SIG-M5 treated with dmso at 0.1 percent for 504 hours (cell line): ENCODE data around the gene EIF4G3.
"Not testable (repeated sequence)": the region's sequence is repeated elsewhere in the genome, so short reads cannot be mapped to it uniquely, and the experiment has no call there.

Source experiments
- DNase-seq: peaks from one replicate; lab custom pipeline; 2025; ENCODE audit not compliant: unreplicated experiment; lab: John Stamatoyannopoulos, UW

Gene EIF4G3

DNA sequence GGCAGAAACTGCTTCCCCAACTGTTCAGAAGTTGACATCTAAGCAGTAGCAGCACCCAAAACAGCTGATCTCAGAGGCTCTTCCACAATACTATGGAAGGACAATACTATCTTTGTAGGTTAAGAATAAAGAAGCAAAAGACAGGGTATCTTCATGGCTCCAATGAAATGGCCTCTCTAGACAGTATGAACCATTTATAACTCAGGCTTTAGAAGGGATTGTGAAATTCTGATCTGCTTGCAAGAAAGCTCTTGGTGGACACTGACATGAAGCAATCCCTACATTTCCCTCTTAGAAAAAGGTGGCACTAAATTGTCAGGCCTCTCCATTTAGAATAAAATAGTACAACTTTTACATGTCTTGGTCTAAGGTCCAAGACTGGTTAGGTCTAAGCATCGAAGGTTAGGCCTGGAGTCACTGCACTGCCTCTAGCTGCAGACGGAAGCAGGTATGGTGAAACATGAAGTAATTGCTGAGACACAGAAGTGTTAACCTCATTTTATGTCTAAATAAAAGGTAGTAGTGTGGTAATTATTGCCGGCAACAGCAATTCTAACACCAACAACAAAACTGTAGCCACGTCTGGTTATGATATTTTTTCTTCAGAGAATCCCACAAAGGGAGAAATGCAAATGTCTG, 339.0 kb downstream of the EIF4G3 start:
- peak; percentile 37 for DNase-seq

DNA sequence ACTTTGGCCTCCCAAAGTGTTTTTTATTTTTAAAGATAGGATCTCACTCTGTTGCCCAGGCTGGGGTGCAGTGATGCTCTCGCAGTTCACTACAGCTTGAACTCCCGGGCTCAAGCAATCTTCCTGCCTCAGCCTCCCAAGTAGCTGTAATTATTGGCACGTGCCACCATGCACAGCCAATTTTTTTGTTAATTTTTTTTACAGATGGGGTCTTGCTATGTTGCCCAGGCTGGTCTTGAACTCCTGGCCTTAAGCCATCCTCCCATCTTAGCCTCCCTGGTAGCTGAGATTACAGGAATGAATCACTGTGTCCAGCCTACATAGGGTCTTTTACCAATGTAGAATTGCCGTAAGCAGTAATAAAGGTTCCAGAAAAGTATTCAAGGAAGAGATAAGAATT, 340.5 kb downstream of the EIF4G3 start:
- no peak for DNase-seq

DNA sequence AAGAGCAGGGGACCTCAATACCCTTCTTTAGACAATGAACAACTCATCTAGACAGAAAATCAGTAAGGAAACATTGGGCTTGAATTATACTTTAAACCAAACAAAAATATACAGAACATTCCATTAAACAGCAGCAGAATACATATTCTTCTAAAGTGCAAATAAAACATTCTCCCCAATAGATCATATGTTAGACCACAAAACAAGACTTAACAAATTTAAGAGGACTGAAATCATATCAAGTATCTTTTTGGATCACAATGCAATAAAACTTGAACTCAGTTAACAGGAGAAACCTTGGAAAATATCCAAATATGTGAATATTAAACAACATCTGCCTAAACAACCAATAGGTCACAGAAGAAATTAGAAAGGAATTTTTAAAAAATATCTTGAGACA, 341.9 kb downstream of the EIF4G3 start:
- DNase-seq, result no peak

DNA sequence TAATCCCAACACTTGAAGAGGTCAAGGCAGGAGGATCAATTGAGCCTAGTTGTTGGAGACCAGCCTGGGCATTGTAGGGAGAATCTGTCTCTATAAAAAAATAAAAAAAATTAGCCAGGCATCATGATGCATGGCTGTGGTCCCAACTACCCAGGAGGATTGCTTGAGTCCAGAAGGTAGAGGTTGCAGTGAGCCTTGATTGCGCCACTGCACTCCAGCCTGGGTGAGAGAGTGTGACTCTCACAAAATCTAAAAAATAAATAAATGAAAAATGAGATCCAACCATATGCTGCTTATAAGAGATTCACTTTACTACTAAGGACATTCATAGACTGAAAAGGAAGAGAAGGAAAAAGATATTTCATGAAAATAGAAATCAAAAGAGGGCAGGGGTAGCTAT, 342.5 kb downstream of the EIF4G3 start:
- DNase-seq, result no peak

DNA sequence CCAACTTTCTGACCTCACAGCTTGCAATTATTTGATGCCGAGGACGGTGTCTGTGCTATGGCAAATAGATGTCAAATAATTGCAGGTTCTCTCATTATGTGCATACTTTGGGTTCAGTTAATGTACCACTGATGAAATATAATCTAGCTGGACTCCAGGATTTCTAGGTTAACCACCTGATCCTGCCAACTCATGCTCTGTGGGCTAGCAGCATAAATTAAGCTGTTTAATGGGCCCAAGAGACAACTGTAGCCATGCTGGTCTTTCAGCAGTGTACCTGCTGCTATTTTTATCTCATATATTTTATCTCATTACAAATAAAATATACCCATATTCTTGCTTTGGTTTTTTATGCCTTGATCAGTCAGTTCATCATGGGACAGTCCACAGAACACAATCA, 346.3 kb downstream of the EIF4G3 start:
- no peak for DNase-seq

DNA sequence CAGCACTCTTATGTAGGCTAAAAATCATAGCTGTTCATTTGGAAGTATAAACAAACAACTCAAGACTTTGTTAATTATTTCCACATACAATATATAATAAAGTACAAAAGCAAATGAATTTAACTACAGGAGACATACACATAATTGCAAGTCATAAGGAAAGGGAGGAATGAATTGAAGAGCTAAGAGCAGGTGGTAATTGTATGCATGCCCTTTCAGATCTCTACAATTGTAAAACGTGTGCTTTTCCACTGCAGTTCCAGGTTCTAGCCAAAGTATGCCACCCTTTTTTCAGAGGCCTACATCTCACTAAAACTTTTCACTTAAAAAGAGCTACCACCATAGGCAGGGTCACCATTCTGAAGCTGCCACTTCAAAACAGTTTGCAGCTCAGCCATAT, 346.8 kb downstream of the EIF4G3 start:
- no peak for DNase-seq

DNA sequence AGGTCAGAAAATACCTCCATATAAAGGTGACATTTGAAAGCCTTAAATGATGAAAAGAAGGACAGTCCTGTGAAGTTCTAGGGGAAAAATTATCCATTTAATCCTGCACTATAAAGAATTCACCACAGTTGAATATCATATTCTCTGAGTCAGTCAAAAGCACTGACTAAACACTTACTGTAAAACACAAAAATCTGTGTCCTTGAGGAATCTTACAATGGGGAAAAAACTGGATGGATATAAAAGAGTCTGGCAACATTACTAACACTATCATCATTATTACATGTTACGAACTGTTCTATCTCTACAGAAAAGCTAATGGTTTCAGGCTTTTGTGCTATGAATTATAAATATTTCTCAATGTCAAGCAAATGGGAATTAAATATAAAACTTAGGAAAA, 347.2 kb downstream of the EIF4G3 start:
- DNase-seq, result no peak

DNA sequence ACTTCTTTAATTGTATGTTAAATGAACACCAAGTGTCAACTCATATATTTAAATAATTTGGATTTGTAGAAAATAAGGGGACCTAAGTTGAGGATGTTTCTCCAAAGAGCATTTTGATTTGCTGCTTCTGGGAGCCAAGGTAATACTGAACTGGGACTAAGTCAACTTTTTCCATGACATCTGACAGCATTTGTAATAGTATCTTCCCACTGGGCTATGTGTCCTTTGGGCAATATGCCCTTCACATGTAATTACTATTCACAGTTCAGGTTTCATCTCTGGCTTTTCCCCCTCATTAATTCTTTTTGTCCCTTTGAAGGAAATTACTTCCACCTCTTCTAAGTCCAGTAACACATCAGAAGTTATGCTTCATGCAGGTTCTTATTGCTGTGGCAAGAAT, 352.9 kb downstream of the EIF4G3 start:
- no peak for DNase-seq

DNA sequence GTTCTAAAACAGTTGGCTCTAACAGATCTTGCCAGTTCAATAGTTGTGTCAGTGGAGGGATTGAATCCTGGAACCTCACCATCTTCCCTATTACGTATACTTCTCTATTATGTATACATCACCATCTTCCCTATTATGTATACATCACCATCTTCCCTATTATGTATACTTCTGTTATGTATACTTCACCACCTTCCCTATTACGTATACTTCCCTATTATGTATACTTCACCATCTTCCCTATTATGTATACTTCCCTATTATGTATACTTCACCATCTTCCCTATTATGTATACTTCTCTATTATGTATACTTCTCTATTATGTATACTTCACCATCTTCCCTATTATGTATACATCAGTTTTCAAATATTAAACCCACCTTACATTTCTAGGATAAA, 355.2 kb downstream of the EIF4G3 start:
- peak; percentile 21 for DNase-seq

DNA sequence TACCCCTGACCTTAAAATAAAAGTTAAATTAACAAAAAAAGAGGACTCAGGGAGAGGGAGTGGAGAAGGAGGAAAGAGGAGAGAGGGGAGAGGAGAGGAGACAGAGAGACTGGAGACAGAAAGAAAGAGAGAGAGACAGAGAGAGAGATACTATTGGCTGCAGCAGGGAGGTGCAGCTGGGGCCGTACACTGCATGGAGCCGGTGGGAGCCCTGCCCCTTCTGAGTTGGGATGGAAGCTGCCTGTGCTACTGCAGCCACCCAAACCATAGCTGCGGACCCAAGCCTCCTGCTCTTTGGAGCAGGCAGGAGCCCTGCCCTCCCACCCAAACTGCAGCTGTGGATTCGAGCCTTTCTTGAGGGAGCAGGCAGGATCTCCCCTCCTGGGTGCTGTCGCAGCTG, 356.9 kb downstream of the EIF4G3 start:
- DNase-seq, result no peak

DNA sequence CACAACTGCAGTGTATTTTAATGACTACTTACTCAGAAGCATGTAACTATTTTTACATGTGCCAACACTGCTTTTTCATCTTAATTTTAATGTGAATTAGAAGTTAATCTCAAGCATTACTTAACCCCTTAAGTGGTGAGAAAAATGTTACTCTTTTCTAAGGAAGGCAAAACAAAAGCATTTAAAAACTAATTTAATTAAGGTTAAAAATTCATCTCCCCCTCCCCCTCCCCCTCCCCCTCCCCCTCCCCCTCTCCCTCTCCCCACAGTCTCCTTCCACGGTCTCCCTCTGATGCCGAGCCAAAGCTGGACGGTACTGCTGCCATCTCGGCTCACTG, 362.2 kb downstream of the EIF4G3 start:
- DNase-seq, result no peak

DNA sequence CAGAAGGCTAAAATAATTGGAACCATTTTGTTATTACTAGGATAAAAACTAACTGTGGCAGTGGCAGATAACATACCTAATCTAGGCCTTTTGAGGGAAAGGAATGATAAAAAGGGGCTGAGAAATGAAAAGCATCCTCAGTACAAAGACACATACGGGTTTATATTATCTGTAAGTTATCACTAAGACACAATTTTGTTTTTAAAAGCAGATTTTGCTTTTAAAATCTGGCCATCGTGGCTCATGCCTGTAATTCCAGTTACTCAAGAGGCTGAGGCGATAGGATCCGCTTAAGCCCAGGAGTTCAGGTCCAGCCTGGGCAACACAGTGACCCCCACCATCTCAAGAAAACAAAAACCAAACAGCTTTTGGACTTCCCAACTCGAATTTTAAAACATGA, 364.8 kb downstream of the EIF4G3 start:
- no peak for DNase-seq

DNA sequence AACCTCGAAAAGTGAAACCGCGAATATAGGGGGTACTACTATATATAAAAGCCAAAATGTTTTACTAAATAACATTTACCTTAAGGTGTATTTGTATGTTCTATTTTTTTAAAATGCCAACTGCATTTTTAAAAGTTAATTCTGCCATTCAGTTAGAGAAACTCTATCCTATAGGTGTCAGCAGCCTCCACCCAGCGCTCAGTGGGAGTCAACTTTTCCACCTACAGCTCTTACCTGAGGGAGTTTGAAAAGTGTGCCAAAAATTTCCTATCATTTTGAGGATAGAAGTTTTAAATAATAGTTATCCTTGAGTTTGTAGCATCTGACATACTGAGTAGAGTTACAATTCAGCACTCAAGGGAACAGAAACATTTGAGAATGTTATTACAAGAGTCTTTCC, 383.5 kb downstream of the EIF4G3 start:
- no peak for DNase-seq

DNA sequence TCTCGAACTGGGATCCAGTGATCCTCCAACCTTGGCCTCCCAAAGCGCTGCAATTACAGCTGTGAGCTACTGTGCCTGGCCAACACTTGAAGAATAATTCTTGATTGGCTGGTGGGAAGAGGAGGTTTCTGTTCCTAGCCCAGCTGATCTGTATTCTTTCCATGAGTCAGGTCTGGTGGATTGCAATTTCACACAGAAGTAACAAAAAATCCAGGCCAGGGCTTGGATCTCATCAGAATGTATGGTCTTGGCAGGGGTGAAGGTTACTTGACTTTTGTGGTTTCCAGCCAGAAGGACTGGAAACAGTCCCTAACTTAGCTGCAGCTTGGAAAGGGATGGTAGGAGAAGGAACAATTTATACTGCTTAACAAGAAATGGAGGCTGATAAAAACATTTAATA, 384.5 kb downstream of the EIF4G3 start:
- no peak for DNase-seq

DNA sequence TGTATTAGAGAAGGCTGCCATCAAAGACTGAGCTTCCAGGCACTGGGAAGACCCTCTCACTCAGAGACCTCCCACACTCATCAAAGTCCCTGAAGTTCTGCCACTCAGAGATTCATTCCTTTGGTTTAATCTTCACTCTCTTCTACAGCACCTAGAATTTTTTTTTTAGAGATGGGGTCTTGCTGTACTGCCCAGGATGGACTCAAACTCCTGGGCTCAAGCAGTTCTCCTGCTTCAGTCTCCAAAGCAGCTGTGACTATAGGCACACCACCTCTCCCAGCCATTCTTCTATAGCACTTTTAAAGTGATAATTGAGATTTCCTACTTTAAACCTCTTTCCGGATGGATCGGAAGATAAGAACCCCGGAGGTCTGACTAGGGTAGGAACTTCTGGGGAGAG, 385.9 kb downstream of the EIF4G3 start:
- no peak for DNase-seq

DNA sequence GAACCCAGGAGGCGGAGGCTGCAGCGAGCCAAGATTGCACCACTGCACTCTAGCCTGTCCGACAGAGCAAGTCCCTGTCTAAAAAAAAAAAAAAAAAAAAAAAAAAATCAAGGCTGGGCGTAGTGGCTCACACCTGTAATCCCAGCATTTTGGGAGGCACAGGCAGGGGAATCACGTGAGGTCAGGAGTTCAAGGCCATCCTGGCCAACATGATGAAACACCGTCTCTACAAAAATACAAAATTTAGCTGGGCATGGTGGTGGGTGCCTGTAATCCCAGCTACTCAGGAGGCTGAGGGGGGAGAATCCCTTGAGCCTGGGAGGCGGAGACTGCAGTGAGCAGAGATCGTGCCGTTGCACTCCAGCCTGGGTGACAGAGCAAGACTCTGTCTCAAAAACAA, 387.1 kb downstream of the EIF4G3 start:
- not testable (repeated sequence) for DNase-seq

DNA sequence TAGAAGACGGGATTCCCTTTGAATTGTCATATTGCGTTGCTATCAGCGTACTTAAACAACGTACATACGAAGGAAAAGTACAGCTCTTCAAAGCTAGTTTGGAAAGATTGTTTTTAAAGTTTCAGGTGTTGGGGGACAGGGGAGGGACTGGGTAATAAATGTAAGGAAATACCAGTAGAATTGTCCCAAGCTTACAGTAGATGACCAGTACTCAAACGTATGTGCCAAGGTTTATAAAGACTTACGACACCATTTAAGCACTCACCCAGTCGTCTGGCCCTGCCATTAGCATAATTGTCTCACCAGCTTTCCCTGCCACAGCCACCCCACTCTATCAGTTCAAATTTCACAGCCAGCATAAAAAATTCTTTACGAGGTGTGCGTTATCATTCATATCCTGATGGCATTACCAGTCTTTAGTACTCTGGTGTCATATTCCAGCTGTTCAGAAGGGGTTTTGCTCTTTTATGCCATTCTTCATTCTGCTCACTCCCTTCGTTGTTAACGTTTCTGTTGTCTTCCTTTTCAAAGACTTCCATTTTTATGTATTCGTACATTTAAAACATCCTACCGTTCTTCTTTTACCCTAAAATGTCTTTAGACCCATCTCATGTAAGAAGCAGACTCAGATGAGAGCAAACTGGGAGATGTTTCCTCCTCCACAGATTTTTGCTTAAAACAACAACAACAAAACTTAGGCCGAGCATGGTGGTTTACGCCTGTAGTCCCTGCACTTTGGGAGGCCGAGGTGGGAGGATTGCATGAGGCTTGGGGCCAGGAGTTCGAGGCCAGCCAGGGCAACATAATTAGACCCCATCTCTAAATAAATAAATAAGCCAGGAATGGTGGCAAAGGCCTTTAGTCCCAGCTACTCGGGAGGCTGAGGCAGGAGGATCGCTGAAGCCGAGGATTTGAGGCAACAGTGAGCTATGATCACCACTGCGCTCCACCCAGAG, 388.6 kb downstream of the EIF4G3 start:
- peak; percentile 47 for DNase-seq

DNA sequence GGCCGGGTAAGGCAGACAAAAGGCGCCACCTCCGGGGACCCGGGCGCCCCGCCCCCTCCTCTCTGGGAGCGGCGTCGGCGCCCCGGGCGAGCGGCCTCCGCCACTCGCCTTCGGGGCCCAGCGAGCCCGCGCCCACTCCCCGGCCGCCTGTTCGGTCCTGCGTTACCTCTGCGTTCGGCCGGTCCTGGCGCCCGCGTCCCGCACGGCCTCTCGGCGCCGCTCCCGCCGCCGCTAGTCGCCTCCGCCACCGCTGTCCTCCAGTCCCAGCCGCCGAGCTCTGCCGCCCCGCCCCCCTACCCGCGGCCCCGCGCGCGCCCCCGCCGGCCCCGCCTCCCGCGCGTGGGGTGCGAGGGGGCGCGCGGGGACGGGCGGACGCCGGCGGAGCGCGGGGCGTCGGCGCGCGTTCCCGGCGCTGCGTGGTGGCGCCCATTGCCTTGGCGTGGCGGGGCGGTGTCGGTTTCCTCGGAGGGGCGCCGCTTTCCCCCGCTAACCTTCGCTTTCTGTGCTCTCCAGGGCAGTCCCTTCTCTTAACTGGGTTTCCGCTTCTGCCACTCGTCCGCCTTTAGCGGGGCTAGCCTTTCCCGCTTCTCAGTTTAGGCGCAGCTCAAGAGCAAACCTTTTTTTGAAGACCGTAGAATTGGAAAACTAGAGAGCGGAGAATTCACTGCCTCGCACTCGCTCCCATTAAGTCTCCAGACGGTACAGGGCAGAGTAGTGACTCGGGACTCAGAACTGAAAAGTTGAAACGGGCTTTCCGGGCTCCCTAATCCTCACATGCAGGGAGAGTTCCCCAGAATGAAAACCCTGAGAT, 389.5 kb downstream of the EIF4G3 start, which contains the start of gene HP1BP3:
Gene HP1BP3, minus strand, starts transcription at position 279 of the 811 bp plus-strand sequence. CDS start 6,867 bp downstream, outside the sequence.
- peak; percentile 51 for DNase-seq

DNA sequence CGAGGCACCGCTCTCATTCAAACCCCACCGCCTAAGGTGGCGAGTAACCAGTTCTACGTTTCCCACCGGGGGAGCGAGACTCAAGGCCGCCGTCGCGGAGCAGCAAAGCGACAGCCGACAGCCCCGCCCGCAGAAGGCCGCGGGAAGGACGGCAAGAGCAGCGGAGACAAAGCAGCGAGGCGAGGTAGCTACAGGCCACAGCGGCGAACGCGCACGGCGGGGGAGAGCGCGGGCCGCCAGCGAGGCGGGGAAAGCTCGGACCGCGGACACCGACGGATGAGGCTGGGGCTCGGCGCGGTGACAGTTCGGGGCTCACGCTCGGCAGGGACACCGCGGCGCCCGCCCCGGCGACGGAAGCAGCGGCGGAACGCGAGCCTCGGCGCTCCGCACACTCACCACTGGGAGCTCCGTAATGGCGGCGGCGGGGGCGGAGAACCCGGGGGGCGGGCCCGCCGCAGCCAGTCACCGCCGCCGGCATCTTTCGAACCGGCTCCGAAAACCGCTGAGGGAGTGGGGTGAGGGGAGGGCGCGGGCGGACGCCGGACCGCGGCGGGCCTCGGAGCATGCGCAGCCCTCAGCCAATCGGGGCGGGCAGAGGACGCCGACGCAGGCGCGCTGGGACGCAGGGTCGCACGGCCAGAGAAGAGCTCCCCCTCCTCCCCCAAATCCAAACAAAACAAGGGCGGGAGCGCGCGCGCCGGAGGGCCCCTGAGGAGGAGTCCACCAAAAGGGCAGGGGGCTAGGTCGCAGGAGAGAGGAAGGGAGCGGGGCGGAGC, 390.3 kb downstream of the EIF4G3 start:
- peak; percentile 89 for DNase-seq

DNA sequence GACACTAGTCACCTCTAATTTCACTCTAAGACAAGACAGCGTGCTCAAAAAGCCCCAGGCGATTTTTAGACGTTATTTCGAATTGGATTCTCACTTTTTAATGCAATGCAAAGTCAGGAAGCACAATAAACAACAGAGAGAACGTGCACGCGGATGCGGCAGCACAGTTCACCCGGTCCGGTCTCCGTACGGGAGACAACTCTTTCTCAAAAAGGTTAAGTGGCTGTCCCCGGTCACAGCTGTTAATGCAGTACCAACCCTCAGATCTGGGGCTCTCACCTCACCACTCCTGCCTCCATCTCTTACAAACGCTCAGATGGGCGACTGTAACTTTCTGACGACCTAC, 390.8 kb downstream of the EIF4G3 start:
- no peak for DNase-seq

DNA sequence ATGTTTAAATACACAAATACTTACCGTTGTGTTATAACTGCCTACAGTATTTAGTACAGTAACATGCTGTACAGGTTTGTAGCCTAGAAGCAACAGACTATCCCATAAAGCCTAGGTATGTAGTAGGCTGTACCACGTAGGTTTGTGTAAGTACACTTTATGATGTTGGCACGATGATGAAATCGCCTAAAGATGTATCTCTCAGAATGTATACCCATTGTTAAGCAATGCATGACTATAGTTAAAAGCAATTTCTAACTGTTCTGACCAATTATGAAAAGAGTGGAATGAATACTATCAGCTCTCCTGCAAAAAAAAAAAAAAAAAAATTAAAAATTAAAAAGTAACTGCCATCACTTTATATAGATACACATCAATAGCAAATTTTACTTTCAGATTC, 401.0 kb downstream of the EIF4G3 start:
- DNase-seq, result no peak
